ENCODE results near the gene PLEKHM1.

PLEKHM1 gene

DNA sequence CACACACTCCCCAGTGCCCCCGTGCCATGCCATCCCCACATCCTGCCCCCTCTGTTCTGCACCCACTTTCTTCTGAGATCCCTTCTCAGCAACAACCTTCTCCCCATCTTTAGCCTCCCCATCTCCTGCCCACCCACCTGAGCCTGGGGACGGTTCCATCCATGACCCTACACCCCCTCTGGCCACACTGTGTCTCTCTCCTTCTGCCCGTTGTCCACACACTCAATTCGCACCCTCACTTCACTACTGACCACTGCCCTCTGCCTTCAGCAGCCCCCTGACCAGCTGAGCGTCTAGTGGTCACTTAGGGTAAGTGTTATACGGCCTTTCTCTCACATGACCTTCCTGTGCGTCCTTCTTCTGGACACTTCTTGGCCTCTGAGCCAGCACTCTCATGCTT is 64.0 kb downstream of the PLEKHM1 start:
- DNase-seq: no peak

DNA sequence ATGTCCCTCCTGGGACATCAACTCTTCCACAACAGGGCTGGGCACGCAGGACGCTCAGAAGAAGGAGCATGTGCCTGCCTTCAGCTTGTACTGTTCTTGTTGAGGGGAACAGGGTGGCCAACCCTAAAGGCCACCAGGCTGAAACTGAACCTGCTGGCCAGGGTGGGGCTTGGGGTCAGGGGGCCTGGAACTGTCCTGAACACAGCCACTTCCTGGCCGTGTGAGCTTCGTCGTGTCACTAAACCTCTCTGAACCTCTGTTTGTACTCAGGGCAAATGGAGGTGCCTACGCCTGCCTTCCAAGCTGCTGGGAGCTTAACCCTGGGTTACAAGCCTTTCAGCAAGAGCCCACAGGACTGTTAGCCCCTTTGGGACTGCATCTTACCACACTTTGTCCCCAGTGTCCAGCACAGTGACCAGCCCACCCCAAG is 64.5 kb downstream of the PLEKHM1 start:
- no peak for DNase-seq

DNA sequence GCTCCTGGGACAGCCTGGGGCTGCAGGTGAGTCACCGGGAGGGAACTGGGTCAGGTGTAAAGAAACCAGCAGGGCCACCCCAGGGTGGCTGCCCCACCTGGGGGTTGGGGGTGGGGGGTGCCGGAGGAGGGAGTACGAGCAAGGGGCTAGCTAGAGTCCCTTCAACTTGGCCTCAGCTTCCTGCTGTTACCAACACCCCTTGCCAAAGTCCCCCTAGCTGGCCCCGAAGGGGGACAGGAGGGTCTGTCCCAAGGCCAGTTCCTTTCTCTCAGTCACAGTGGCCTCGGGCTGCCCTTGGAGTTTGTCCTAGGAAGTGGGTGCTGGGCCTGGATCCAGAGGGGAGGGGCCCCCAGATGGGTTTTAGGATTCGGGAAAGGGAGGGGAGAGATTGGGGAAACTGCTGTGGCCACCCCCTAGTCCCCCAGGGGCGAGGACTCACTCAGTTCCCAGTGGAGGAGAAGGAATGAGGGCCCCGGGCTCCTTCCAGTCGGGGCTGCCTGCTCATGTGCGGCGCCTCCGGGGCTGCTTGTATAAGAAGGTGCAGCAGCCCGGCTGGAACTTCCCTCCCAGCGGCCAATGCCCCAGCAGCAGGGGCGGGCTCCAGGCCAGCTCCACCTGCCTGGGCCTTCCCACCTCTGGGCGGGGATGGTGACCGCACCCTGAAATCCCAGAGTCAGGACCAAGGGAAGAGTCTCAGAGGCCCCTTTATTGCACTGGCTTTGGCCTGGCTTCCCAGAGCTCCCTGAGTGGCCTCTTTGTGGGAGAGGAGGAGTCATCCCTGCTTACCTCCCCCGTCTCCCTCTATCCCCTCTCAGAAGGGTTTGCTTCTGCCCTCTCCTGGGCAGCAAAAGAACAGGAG is 65.2 kb downstream of the PLEKHM1 start:
- no peak for DNase-seq

DNA sequence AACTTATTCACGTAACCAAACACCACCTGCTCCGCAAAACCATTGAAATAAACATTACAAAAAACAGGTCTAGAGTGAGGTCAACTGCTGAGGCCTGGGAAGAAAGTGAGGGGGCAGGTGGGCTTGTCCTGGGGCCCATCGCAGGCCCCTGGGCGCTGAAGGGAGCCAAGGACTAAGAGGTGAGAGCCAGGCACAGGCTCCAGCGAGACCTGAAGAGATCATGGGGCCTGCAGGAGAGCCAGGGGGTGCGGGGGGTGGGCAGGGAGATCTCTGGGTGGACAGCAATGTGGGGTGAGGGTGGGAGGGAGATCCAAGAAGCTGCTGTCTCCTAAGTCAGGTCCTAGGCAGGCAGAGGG is 65.8 kb downstream of the PLEKHM1 start:
- DNase-seq: no peak

DNA sequence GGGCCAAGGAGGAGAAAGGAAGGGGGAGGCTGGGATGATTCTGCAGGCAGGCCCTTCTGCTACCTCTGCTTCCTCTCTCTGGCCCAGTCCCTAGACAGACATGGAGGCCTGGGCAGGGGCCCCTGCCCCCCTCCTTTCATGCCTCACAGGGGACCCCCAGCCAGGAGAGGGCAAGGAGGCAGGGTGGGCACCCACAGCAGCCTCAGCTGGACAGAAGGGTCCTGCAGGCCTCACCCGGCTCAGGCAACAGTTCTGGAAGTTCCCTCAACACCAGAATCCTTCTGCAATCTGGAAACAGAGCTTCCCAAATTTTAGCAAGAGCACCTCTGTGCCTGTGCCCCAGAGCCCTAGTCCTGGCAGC is 66.6 kb downstream of the PLEKHM1 start:
- no peak for DNase-seq

DNA sequence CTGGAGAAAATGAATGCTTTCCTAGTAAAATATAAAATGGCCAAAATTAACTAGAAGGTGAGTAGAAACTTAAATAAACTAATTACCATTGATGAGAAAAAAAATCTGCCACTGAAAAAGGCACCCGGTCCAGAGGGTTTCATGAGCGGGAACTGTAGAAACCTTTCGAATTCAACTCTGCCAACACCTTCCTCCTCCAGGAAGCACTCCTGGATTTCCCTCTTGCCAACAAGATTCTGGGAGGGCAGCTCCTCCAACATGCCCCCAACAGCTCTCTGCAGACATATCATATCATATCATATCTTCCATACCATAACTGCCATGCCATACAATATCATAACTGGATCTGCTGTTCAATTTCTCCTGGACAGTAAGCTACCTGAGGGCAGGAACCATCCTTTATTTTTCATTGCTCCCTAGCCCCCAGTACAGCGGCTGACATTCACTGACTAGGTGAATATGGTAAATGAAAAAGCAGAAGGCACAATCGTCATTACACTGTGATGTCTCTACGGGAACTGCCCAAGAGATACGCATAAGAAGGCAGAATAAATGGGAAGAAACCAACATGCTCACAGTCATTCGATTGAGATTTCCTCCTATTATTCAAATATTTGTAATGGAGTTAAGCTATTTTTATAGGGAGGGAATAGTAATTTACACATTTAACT is 67.1 kb downstream of the PLEKHM1 start:
- no peak for DNase-seq

DNA sequence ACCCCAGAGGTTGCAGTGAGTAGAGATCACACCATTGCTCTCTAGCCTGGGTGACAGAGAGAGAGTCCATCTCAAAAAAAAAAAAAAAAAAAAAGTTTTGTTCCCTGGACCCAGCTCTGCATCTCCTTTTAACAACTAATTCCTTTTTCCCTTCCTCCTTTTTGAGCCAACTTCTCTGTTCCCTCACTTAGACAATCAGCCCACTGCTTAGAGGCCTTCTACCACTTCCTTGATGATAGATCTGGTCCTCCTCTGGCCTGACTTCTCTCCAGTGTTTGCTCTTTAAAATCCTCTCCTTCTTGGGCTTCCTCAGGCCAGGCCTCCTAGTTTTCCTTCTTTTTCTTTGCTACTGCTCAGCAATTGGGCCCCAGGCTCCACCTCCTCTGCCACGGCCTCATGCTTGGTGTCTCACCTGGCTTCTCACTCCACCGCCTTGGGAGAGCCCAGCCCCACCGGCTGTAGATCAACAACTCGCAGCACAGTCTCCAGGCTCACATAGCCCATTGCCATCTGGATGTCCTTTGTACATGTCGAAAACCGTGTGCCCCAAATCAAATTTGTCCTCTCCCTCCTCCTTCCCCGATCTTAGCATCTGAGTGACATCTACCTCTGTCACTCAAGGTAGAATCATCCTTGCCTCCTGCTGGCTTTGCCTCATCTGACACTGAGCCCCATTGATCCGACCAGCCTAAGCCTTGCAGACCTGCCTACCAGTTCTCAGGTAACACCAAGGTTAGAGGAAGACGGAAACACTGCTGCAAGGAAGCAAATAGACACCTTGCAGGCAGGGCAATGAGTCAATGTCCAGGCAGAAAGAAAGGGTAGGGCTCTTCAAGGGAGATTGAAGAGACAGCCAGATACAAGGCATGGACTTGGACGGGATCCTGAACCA is 75.3 kb downstream of the PLEKHM1 start:
- no peak for DNase-seq

DNA sequence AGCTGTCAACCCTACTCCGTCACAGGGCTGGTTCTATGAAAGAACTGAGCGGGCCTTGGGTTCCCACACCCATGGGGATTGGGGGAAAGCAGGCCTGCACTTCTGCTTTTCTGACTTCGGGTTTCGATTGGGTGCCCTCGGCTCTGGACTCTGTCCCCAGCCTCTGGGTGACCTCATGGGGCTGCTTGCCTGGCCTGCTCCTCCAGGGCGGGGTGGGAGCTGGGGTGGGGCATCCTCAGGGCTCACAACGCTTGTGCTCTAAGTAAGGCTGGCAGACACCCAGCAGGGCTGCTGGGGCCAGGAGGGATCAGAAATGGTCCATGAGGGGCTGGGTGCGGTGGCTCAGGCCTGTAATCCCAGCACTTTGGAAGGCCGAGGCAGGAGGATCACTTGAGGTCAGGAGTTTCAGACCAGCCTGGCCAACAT is 77.0 kb downstream of the PLEKHM1 start:
- DNase-seq: no peak

DNA sequence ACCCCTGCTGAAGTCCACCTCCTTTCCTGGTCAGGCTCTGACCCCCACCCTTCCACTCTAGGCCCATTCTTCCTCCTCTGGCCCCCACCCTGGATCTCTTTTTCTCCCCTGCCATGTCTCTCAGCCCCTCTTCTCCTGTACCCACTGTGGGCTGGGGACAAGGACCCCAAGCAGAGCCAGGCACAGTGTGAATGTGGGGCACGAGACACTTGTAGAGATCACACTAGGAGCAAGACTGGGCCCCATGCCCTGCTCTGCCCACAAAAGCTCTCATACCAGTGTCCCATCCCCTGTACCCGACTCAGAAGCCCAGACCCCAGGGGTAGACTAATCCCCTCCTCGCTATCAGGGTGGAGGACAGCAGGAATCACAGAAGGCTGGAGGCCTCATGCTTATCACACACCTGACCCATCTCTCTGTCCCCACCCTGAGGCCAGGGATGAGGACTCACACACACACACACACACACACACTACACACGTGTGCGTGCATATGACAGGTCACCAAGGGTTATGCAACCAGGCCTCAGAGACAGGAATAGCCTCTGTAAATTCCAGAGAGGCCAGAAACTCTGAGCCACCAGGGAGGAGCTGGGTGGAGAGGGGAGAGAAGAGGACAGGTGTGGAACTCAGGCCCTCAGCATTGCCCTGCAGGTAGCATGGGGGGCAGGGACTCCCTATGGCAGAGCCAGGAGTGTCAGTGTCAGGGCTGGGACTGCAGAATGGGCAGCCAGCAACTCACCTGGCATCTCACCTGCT is 79.0 kb downstream of the PLEKHM1 start:
- no peak for DNase-seq

DNA sequence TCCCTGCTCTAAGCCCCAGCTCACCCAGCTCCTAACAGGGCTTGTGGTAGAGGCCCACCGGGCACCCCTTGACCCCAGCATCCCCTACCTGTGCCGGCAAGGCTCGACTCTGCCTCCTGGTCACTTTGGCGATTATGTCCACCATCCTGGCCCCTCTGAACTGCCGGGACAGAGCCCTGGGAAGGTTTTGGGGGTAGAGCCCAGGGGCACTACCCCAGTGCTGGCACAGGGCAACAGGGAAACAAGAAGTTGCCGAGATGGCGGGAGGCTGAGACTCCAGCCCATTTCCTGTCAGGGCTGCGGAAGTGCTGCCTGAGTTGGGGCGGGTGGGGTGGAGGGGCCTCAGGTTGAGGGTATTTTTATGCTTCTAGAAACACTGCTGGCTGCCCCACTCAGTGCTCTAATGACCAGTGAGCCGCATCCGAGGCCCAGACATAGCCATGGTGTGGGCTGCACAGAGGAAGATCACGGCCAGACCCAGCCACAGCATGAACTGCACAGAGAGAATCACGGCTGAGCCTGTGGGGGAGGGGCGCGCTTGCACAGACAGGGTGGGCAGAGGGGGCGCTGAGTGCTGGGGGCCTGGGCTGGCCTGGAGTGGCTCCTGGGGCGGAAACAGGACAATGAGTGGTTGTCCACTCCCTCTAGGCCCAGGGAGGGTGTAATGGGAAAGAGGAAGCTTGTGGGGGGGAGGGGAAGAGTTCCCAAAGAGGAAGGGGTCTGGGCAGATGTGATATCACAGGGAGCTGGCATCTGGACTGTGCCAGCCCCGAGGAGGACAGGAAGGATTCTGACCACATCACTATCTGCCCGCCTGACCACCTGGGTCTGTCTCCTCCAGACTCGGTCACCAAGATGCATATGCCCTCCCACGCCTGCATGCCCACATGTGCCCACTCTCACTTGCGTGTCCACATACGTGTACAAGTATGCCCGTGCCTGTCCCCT is 80.1 kb downstream of the PLEKHM1 start:
- peak; percentile 78 for DNase-seq

DNA sequence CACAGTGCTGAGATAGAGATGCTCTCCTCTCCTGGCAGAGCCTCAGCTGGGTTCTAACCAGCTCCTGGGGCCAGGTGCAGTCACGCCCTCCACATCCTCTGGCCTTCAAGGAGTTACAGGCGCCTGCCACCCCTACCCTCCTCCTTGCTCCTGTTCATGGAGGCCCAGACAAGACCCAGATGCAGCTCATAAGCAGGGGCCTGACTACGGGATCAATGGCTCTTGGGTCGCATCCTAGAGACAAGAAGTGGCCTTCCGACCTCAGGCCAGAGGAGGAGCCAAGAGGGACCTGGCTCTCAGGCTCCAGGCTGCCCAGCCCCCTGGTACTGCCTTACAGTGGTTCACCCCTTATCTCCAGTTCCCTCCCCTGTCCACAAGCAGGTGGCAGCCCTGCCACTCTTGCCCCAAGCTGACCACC is 80.9 kb downstream of the PLEKHM1 start:
- peak; percentile 23 for DNase-seq

DNA sequence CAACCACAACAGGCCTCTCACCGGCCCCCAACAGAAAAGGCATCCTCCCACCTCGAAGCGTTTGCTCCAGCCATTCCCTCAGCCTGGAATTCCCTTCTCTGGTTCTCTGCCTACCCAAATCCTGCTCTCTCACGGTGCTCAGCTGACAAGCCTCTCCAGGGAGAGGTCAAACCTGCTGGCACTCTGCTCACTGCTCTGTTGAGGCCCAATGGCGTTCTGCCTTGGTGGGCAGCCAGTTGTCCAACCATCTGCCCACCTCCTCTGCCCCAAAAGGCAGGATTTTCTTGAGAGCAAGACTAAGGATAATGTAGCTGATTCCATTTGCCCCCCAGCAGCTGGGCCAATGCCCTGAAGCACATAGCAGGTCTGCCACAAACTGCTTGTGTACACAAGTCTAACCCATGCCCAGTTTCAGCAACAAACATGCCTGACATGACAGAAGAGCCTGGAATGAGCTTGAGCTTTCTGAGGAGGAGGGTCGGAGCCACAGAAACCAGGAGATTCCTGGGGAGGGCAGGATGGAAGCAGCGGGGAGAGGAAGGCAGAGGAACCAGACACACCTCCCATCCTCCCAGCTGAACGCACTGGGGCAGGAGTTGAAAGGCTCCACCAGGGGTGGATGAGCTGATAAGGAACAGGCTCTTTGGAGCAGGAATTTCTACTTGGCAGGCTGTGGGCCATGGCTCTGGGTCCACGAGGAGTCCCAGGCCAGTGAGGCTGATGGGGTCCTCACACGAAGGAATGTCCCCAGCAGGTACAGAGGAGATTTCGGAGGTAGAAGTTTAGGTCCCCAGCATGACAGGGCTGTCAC is 81.7 kb downstream of the PLEKHM1 start:
- no peak for DNase-seq

DNA sequence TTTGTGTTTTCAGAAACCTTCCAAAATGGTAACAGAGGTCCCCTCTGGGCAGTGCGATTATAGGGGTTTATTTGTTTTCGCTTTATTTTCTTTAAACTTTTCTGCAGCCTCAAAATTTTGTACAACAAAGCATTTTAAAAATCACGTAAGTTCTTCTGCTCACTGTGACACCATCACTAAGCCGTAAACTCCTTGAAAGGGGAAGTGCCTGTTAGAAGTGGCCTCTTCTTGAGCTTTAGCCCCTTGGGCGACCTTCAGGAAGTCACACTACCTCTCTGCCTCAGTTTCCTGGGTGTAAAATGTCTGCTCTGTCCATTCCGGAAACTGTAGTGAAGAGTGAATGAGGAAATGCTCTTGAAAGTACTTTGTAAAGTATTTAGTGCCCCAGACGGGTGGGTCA is 84.4 kb downstream of the PLEKHM1 start:
- DNase-seq: no peak

DNA sequence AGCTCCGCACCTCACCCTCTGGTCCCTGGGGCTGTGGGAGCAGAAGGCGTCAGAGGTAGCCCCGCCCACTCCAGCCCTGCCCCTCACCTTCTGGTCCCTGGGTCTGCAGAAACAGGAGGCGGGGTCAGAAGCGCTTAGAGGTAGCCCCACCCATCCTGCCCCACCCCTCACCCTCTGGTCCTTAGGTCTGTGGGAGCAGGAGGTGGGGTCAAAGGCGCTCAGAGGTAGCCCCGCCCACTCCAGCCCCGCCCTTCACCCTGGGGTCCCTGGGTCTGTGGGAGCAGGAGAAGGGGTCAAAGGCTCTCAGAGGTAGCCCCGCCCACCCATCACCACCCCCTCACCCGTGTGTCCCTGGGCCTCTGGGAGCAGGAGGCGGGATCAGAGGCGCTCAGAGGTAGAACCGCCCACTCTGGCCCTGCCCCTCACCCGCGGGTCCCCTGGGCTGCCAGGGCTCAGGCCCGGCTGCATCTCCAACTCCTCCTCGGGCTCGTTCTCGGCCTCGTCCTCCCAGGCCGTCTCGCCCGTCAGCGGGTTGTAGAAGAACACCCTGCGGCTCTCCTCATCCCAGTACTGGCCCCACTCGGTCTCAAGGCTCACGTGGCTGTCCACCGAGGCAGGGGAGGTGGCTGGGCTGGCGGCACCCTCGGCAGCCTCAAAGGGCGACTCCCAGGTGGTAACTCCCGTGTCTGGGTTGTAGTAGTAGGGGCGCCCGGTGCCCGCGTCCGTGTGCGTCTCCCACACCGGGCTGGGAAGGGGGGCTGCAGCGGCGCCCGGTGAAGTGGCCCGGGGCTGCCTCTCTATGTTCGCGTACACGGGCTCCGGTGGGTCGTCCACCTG is 85.1 kb downstream of the PLEKHM1 start:
- DNase-seq: peak; percentile 25

DNA sequence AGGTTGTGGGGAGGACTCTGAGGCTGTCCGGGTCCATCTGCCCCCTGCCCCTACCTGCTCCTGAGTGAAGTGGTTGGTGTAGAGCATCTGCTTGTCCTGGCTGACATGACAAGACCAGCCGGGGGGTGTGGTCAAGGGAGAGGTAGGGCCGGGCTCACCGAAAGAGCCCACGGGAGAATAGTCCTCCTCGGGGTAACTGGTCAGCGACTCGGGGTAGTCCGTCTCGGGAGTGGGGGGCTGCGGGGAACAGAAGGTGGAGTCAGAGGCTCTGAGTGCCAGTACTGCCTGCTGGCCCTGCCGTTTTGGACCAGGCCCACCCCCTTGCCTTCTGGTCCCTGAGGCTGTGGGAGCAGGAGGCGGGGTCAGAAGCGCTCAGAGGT is 85.7 kb downstream of the PLEKHM1 start:
- no peak for DNase-seq

DNA sequence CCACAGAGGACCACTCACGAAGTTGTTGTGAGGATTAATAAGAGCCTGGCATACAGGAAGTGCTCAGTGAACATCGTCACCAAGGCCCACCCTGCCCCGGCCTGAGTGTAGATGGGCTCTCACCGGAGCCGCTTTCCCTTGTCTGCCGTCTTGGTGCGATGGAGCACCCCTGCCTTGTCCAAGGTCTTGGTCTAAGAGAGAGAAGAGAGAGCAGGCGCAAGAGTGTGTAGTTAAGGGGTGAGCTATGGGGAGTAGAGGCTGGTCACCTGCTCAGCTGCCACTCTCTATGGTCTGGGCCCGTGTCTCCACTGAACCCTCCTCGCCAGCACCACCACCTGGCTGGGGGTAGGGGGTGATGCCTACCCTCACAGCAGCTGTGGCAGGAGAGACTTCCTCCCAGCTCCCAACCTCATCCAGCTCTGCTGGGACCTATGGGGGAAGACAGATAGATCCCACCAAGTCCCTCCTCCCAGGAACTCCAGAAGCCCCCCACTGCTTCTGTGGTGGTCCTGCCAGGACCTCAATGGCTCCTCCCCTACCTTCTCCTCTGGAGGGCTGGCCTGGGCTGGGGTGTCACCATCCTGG is 86.5 kb downstream of the PLEKHM1 start:
- DNase-seq: no peak

DNA sequence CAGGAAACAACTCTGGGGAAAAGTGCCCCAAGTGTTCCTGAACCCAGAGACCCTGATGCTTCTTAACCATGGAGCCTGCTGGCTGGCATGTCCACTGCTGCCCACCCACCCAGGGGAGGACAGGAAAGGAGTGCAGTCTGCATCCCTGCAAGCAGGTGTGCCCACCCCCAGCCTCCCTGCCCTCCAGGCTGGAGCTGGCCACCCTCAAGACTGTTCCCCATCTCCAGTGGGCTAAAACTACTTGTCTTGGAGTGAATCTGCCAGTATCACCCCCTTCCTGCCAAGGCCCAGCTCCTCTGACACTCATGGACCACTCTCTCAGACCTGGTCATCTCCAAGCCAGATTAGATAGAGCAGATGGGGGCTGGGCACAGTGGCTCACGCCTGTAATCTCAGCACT is 87.6 kb downstream of the PLEKHM1 start:
- DNase-seq: no peak

DNA sequence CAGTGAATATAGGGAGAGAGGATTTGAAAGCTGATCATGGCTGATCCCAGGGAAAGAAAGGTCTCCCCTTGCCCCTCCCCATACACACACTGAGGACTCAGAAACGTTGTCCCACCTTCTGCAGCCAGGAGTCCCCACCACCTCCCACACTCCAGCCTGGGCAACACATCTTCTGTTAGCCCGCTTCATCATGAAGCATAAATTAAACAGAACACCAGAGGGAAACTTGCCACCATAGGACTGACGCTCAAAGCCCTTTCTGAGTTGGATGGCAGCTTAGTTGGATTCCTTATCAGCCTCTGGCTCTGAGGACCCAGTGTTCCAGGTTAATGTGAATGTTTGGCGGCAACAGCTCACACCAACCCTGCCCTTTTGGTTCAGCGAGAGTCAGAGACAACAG is 91.7 kb downstream of the PLEKHM1 start:
- DNase-seq: no peak

DNA sequence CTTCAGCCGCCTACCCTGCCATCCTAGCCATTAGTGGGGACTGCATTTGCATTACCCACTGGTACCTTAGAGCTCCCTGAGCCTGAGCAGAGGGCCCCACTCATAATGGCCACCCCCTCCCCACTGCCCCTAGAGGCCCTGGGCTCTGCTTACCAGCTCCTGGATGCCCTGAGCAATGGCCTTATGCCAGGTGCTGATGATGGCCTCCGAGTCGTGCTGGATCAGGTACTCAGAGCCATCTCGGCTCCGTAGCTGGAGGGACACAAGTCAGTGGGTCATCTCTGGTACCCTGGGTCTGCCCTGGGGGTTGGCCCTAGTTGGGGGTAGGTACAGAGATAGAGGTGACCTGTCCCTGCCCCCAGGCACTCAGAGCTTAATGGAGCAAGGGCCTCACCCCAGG is 92.7 kb downstream of the PLEKHM1 start:
- DNase-seq: no peak
